MM.1S (cell line): Measurements from ENCODE around the gene PROC.

ENCODE experiments used
- EZH2phosphoT487 ChIP-seq: fragments of 300-600 bp; sonication (generic); IDR thresholded peaks from 2 replicates; pipeline ENCODE4 v1.6.1; 2018; ENCODE audit warnings: antibody characterized with exemption, low read length
- TF ChIP-seq, protein P1 (sequence below): fragments of 300-600 bp; sonication (generic); IDR thresholded peaks from 2 replicates; pipeline ENCODE4 v1.5.1; 2016; ENCODE audit warnings: antibody characterized with exemption, low read length, mixed read lengths

DNA sequence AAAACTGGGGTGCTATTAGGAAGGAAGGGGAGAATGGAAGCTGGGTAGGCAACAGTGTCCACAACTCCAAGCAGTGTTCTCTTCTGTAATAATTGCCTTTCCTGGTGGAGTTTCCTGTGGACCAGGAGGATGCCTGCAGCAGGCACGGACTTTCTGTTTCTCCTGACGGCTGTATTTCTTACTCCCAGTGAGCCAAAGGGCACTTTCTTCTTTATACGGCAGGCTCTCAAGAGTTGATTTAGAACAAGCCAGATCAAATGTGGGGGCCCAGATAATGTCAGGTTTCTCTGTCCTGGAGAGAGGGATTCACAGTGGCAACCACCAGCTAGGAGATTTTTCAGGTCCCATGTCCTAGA, 13.0 kb upstream of the PROC start:
- TF ChIP-seq, protein P1, sequence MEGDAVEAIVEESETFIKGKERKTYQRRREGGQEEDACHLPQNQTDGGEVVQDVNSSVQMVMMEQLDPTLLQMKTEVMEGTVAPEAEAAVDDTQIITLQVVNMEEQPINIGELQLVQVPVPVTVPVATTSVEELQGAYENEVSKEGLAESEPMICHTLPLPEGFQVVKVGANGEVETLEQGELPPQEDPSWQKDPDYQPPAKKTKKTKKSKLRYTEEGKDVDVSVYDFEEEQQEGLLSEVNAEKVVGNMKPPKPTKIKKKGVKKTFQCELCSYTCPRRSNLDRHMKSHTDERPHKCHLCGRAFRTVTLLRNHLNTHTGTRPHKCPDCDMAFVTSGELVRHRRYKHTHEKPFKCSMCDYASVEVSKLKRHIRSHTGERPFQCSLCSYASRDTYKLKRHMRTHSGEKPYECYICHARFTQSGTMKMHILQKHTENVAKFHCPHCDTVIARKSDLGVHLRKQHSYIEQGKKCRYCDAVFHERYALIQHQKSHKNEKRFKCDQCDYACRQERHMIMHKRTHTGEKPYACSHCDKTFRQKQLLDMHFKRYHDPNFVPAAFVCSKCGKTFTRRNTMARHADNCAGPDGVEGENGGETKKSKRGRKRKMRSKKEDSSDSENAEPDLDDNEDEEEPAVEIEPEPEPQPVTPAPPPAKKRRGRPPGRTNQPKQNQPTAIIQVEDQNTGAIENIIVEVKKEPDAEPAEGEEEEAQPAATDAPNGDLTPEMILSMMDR, result no peak
- no peak for TF ChIP-seq EZH2phosphoT487
